Retinal pigment epithelial cell (primary cell): Measurements from ENCODE around the gene PLD3.

Experiments used
- DNase-seq: peaks from one replicate; pipeline ENCODE4 v3.0.0-alpha.2; 2010; ENCODE audit warnings: low read depth
- H3K4me3 ChIP-seq: 2 replicates; pipeline ENCODE4 v1.5.1; 2011; ENCODE audit warnings: mild to moderate bottlenecking, low read length, control low read depth, moderate library complexity
- TF ChIP-seq, protein P1 (sequence below): conservative IDR thresholded peaks from 2 replicates; pipeline ENCODE4 v1.5.1; 2011; ENCODE audit warnings: low read depth, low read length, control low read depth, inconsistent platforms

Gene PLD3

DNA sequence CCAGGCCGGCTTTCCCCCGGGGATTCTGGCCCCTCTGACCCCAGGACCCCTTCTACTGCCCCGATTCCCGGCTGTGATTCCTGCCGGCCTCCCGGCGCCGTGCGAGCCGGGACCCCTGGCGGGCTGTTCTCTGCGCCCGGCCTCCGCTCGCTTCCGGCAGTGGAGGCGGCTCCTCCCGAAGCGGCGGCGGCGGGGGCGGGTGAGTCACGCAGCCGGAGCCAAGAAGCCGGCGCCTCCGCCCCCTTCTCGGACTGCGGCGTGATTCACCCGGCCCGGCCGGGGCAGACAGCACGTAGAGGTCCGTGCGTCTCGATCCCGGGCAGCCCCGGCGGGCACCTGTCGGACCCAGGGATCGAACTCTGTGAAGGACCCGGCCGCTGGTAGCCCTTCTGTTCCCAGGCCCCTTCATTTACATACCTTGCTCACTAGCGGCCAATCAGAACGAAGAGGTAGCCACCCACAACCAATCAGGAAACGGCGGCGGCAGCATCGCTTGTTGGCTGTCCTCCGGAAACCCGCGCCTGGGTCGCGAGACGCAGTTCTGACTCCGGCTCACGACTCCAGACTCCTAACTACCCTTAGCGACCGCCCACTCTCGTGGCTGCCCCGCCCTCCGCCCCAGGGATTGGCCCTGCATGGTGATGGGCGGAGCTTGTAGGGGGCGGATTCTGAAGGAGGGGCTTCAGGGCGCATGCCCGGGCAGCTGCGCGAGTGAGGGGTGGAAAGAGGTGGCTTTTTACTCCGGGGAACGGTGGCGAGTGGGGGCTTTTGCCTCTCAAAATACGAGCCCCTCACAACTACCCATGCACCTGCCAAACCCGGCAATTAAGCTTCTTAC, 77.2 kb downstream of the PLD3 start, which contains the start of gene SERTAD1:
SERTAD1 (minus strand) TSS at position 543 of the 838 bp plus-strand sequence. CDS start 2,446 bp downstream, outside the sequence.
- TF ChIP-seq, protein P1, sequence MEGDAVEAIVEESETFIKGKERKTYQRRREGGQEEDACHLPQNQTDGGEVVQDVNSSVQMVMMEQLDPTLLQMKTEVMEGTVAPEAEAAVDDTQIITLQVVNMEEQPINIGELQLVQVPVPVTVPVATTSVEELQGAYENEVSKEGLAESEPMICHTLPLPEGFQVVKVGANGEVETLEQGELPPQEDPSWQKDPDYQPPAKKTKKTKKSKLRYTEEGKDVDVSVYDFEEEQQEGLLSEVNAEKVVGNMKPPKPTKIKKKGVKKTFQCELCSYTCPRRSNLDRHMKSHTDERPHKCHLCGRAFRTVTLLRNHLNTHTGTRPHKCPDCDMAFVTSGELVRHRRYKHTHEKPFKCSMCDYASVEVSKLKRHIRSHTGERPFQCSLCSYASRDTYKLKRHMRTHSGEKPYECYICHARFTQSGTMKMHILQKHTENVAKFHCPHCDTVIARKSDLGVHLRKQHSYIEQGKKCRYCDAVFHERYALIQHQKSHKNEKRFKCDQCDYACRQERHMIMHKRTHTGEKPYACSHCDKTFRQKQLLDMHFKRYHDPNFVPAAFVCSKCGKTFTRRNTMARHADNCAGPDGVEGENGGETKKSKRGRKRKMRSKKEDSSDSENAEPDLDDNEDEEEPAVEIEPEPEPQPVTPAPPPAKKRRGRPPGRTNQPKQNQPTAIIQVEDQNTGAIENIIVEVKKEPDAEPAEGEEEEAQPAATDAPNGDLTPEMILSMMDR: peak; percentile 60
- H3K4me3 ChIP-seq: peak within 1 kb of the TSS; percentile 85
- peak; percentile 97 for DNase-seq
